ENCODE data around the gene TTI1.

Gene TTI1

DNA sequence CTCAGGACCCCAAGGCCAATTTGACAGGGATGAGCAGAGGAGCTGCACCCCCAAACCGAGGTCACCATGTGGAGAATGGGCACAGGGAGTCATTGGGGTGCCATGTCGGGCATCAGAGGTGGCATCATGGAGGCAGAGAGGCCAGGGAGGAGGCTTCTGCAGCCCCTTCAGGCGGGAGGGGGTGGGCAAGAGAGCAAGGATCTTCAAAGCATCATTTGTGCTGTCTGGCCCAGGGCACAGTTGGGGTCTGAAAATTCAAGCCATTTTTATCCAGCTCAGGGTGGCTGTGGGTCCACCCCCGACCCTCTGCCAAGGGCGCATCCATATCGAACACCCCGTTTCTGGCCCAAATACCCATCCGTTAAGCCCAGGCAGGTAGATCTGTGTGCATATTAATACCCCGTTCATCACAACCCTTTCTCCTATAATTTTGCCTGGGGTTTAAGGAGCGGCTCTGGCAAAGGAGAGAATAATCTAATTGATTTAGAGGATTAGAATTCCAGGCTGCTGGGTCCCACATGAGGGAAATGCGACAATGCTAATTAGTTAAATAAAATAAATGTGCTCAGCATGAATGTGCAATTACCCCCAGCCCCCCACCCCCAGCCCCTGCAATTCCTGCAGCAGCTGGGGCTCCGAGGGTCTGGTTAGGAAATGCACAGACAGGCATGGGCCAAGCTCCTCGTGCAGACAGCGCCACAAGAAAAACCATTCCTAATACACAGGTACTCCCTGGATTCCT, 98.5 kb downstream of the TTI1 start:
- DNase-seq = no peak

DNA sequence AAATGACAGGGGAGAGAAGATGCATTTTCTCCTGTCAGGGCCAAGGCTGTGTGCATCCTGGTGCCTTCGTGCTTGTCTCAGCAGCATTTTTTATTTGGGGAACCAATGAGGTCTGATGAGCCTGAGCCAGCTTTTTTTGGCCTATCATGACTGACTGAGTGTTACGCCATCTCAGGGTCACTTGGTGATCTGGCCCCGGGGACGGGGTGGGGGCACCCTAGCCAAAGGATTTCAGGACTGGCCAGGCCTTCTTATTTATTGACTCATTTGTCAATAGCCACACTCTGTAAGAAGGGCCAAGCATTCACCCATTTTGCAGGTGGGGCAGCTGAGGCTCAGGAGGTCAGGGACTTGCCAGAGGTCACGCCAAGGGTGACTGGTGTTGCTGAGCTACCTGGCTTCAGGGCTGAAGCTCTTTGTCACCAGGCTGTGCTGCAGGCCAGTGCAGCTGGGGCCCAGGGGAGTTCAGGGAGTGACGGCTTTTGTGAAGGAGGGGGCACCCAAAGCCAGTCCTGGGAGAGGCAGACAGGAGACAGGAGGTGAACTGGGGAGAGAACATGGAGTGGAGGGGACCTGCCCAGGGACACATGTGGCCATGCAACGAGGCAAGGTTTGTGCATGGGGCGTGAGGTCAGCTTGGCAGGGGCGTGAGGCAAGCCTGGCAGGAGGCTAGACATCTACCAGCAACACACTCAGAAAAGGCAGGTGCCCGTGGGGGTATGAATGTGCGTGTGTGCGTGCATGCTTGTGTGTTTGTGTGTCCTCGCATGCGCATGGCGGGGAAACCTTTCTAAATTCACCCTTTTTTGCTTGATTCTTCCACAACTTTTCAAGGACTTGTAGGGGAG, 99.2 kb downstream of the TTI1 start:
- DNase-seq = no peak
